HG02571 (cell line): ENCODE results near the gene TMEM63C.

Experiments
- ATAC-seq: cut with Tn5 transposase; IDR thresholded peaks from one replicate; pipeline ENCODE4 v1.9.1; 2021; ENCODE audit warnings: mild to moderate bottlenecking, moderate library complexity; ENCODE audit not compliant: unreplicated experiment

The TMEM63C gene

GRCh38 chr14:77219591-77219990 is 38.0 kb downstream of the TMEM63C start:
- no peak for ATAC-seq

GRCh38 chr14:77220246-77221017 is 38.8 kb downstream of the TMEM63C start:
- no peak for ATAC-seq

- no peak for ATAC-seq
These were observed 39.8 kb downstream of the TMEM63C start for GRCh38 chr14:77221241-77221871.

- ATAC-seq, result no peak
These were observed 41.1 kb downstream of the TMEM63C start for GRCh38 chr14:77222546-77223225.

GRCh38 chr14:77224212-77224611 is 42.6 kb downstream of the TMEM63C start:
- no peak for ATAC-seq

GRCh38 chr14:77225254-77225653 is 43.7 kb downstream of the TMEM63C start:
- no peak for ATAC-seq

GRCh38 chr14:77225892-77226557 is 44.4 kb downstream of the TMEM63C start:
- no peak for ATAC-seq

GRCh38 chr14:77228056-77228455 is 46.5 kb downstream of the TMEM63C start:
- ATAC-seq, result no peak

- no peak for ATAC-seq
These were observed 49.3 kb downstream of the TMEM63C start for GRCh38 chr14:77230914-77231313.

- no peak for ATAC-seq
These were observed 50.1 kb downstream of the TMEM63C start for GRCh38 chr14:77231721-77232120.

GRCh38 chr14:77236814-77237213 is 55.2 kb downstream of the TMEM63C start:
- no peak for ATAC-seq

GRCh38 chr14:77238356-77238755 is 56.8 kb downstream of the TMEM63C start:
- ATAC-seq, result no peak

- no peak for ATAC-seq
These were observed 57.4 kb downstream of the TMEM63C start for GRCh38 chr14:77238996-77239395.

GRCh38 chr14:77239412-77239811 is 57.8 kb downstream of the TMEM63C start:
- ATAC-seq, result no peak

- no peak for ATAC-seq
These were observed 58.8 kb downstream of the TMEM63C start for GRCh38 chr14:77240336-77240915.

- ATAC-seq, result no peak
These were observed 60.4 kb downstream of the TMEM63C start for GRCh38 chr14:77241955-77242354.

- ATAC-seq, result no peak
These were observed 61.2 kb downstream of the TMEM63C start for GRCh38 chr14:77242752-77243151.

- no peak for ATAC-seq
These were observed 62.3 kb downstream of the TMEM63C start for GRCh38 chr14:77243853-77244252.

GRCh38 chr14:77245820-77246219 is 64.2 kb downstream of the TMEM63C start:
- no peak for ATAC-seq

GRCh38 chr14:77246784-77247183 is 65.2 kb downstream of the TMEM63C start:
- no peak for ATAC-seq

- ATAC-seq, result no peak
These were observed 67.1 kb downstream of the TMEM63C start for GRCh38 chr14:77248666-77249065.
